H9 (cell line): ENCODE results near the gene NOP53. TPM values are rescaled to one million over a fixed set of nuclear protein-coding genes. Genes with fewer than 3 reads are reported as not detected.

Experiments used
- DNase-seq: peaks from one replicate; pipeline ENCODE4 v3.0.0-alpha.2; 2017
- H2AFZ ChIP-seq: one replicate; pipeline ENCODE4 v1.6.1; 2013; ENCODE audit warnings: mild to moderate bottlenecking, low read length, control low read depth, moderate library complexity
- H2AK5ac ChIP-seq: 2 replicates; pipeline ENCODE4 v1.6.1; 2013; ENCODE audit warnings: low read length, control low read depth, mixed read lengths; ENCODE audit not compliant: insufficient read length
- H2BK120ac ChIP-seq: one replicate; pipeline ENCODE4 v1.6.1; 2013; ENCODE audit warnings: low read depth, mild to moderate bottlenecking, low read length, control low read depth, inconsistent platforms; ENCODE audit not compliant: poor library complexity, severe bottlenecking
- H2BK12ac ChIP-seq: 2 replicates; pipeline ENCODE4 v1.6.1; 2013; ENCODE audit warnings: low read length, control low read depth, mixed read lengths, low read depth; ENCODE audit not compliant: insufficient read length
- H2BK15ac ChIP-seq: 2 replicates; pipeline ENCODE4 v1.6.1; 2013; ENCODE audit warnings: low read depth, low read length, control low read depth
- H2BK20ac ChIP-seq: one replicate; pipeline ENCODE4 v1.6.1; 2013; ENCODE audit warnings: low read depth, mild to moderate bottlenecking, low read length, control low read depth, inconsistent platforms; ENCODE audit not compliant: poor library complexity, severe bottlenecking
- H2BK5ac ChIP-seq: 2 replicates; pipeline ENCODE4 v1.6.1; 2013; ENCODE audit warnings: low read length, control low read depth, mixed read lengths; ENCODE audit not compliant: insufficient read length
- H3K14ac ChIP-seq: 2 replicates; pipeline ENCODE4 v1.6.1; 2013; ENCODE audit warnings: low read length, control low read depth; ENCODE audit not compliant: insufficient read depth
- H3K18ac ChIP-seq: 2 replicates; pipeline ENCODE4 v1.6.1; 2013; ENCODE audit warnings: low read depth, mild to moderate bottlenecking, mixed read lengths, low read length, control low read depth; ENCODE audit not compliant: insufficient read length
- H3K23ac ChIP-seq: 2 replicates; pipeline ENCODE4 v1.6.1; 2013; ENCODE audit warnings: low read length, control low read depth, mixed read lengths, low read depth; ENCODE audit not compliant: insufficient read length
- H3K23me2 ChIP-seq: 2 replicates; pipeline ENCODE4 v1.6.1; 2013; ENCODE audit warnings: low read depth, mild to moderate bottlenecking, mixed read lengths, low read length, control low read depth; ENCODE audit not compliant: insufficient read length, poor library complexity, severe bottlenecking
- H3K27ac ChIP-seq: 2 replicates; pipeline ENCODE4 v1.5.1; 2013; ENCODE audit warnings: low read length, control low read depth, mixed read lengths, low read depth; ENCODE audit not compliant: insufficient read length
- H3K27me3 ChIP-seq: 2 replicates; pipeline ENCODE4 v1.6.1; 2013; ENCODE audit warnings: low read length, control low read depth, inconsistent platforms; ENCODE audit not compliant: insufficient read depth
- H3K4ac ChIP-seq: 2 replicates; pipeline ENCODE4 v1.6.1; 2013; ENCODE audit warnings: low read depth, mild to moderate bottlenecking, control low read depth, inconsistent platforms, low read length, moderate library complexity
- H3K4me1 ChIP-seq: 2 replicates; pipeline ENCODE4 v1.6.1; 2013; ENCODE audit warnings: low read length, control low read depth, inconsistent platforms; ENCODE audit not compliant: insufficient read depth
- H3K4me2 ChIP-seq: 2 replicates; pipeline ENCODE4 v1.6.1; 2013; ENCODE audit warnings: low read length, control low read depth, mixed read lengths; ENCODE audit not compliant: insufficient read length, insufficient read depth
- H3K56ac ChIP-seq: 2 replicates; pipeline ENCODE4 v1.6.1; 2013; ENCODE audit warnings: low read depth, mild to moderate bottlenecking, mixed read lengths, low read length, control low read depth; ENCODE audit not compliant: insufficient read length
- H3K79me1 ChIP-seq: 2 replicates; pipeline ENCODE4 v1.6.1; 2013; ENCODE audit warnings: low read depth, mild to moderate bottlenecking, moderate library complexity, low read length, control low read depth, inconsistent platforms; ENCODE audit not compliant: insufficient read depth, poor library complexity, severe bottlenecking
- H3K79me2 ChIP-seq: 2 replicates; pipeline ENCODE4 v1.6.1; 2013; ENCODE audit warnings: low read length, control low read depth, inconsistent platforms; ENCODE audit not compliant: insufficient read depth
- H3K9ac ChIP-seq: 2 replicates; pipeline ENCODE4 v1.6.1; 2013; ENCODE audit warnings: low read length, control low read depth, mixed read lengths; ENCODE audit not compliant: insufficient read length; ENCODE audit errors: extremely low read depth
- H3K9me3 ChIP-seq: one replicate; pipeline ENCODE4 v1.6.1; 2013; ENCODE audit warnings: low read depth, low read length, inconsistent platforms; ENCODE audit not compliant: control insufficient read depth
- H3T11ph ChIP-seq: one replicate; pipeline ENCODE4 v1.6.1; 2013; ENCODE audit warnings: mild to moderate bottlenecking, low read length, control low read depth, inconsistent platforms
- H4K20me1 ChIP-seq: one replicate; pipeline ENCODE4 v1.6.1; 2013; ENCODE audit not compliant: control insufficient read depth, insufficient read length, insufficient read depth
- H4K5ac ChIP-seq: 2 replicates; pipeline ENCODE4 v1.6.1; 2013; ENCODE audit warnings: low read depth, mild to moderate bottlenecking, mixed read lengths, low read length, control low read depth; ENCODE audit not compliant: insufficient read length
- H4K8ac ChIP-seq: replicated peaks from 2 replicates; pipeline ENCODE4 v1.6.1; 2013; ENCODE audit warnings: low read length, control low read depth, mixed read lengths, low read depth; ENCODE audit not compliant: insufficient read length
- H4K91ac ChIP-seq: 2 replicates; pipeline ENCODE4 v1.6.1; 2013; ENCODE audit warnings: low read depth, mild to moderate bottlenecking, moderate library complexity, mixed read lengths, low read length, control low read depth; ENCODE audit not compliant: insufficient read length
- H3K27ac Mint-ChIP-seq, 3 experiments: 2 replicates in 2 of 3; 3 replicates in 1 of 3; pipeline ENCODE4 v1.8.0; 2020 to 2021; ENCODE audit warnings: mixed read lengths in 3 of 3, mild to moderate bottlenecking in 1 of 3, moderate library complexity in 1 of 3
- H3K27me3 Mint-ChIP-seq: 2 replicates; pipeline ENCODE4 v1.8.0; 2021; ENCODE audit warnings: low read depth, mild to moderate bottlenecking, moderate library complexity, mixed read lengths
- H3K36me3 Mint-ChIP-seq, 3 experiments: 2 replicates in 2 of 3; 3 replicates in 1 of 3; pipeline ENCODE4 v1.8.0; 2020 to 2021; ENCODE audit warnings: low read depth in 3 of 3, mixed read lengths in 3 of 3; ENCODE audit not compliant: insufficient read depth in 1 of 3
- H3K4me1 Mint-ChIP-seq, 2 experiments: 2 replicates each; pipeline ENCODE4 v1.8.0; 2020; ENCODE audit warnings: mixed read lengths in 2 of 2
- H3K4me3 Mint-ChIP-seq, 2 experiments: 2 replicates in 1 of 2; 3 replicates in 1 of 2; pipeline ENCODE4 v1.8.0; 2020 to 2021; ENCODE audit warnings: mild to moderate bottlenecking in 2 of 2, mixed read lengths in 2 of 2, moderate library complexity in 1 of 2
- H3K9me3 Mint-ChIP-seq, 2 experiments: 2 replicates in 1 of 2; 3 replicates in 1 of 2; pipeline ENCODE4 v1.8.0; 2020; ENCODE audit warnings: mild to moderate bottlenecking in 2 of 2, mixed read lengths in 2 of 2, moderate library complexity in 1 of 2
- CTCF ChIP-seq: fragments of 200-600 bp; sonication (generic); conservative IDR thresholded peaks from 3 replicates; pipeline ENCODE4 v1.8.0; 2021; ENCODE audit warnings: antibody characterized with exemption, mild to moderate bottlenecking
- WGBS: extraction: QIAGEN DNeasy Blood & Tissue Kit; methylation state at CpG from one replicate; pipeline ENCODE4 v1.1.7; 2013; ENCODE audit warnings: missing lambda C conversion rate, low lambda C conversion rate, mixed read lengths; ENCODE audit not compliant: insufficient read length; ENCODE audit errors: extremely low coverage; 5-methylcytosine and 5-hydroxymethylcytosine counted together
- total RNA-seq: library from RNA; stranded (reverse); gene quantifications from 2 replicates; pipeline ENCODE4 v1.2.1, GENCODE V29; 2021

The NOP53 gene
- total RNA-seq, 1 experiment from 2014 or later: 325 TPM

GRCh38 chr19:47749326-47749725 is 4.0 kb downstream of the NOP53 start:
- WGBS: no CpG with 5 or more reads among the region's 3 CpGs
- Histone ChIP-seq H4K20me1 (no peaks in the 10 kb centered on the region), H2AFZ (no peak overlapping the region), H3K27ac (no peak overlapping the region), H4K8ac (no peak overlapping the region), H2BK12ac (no peak overlapping the region), H3T11ph (no peak overlapping the region), H3K9ac (no peak overlapping the region), H4K91ac (no peak overlapping the region), H2BK20ac (no peak overlapping the region), H2BK120ac (no peak overlapping the region), H3K4me1 (no peaks in the 10 kb centered on the region), H2BK5ac (no peak overlapping the region), H3K9me3 (no peaks in the 10 kb centered on the region), H3K56ac (no peak overlapping the region), H3K27me3 (no peaks in the 10 kb centered on the region), H3K4ac (no peak overlapping the region), H3K23ac (no peak overlapping the region), H3K23me2 (no peaks in the 10 kb centered on the region), H3K4me2 (no peak overlapping the region), H2BK15ac (no peak overlapping the region), H3K79me1 (peaks cover 3% of the 10 kb centered on the region), H3K18ac (no peak overlapping the region), H2AK5ac (no peak overlapping the region), H3K79me2 (peaks cover 6% of the 10 kb centered on the region; the same call in 1 of the 2 replicates), H4K5ac (no peak overlapping the region), H3K14ac (no peak overlapping the region)
- peaks cover 2% of the 10 kb centered on the region; the same call in 1 of the 2 replicates for H3K27me3 Mint-ChIP-seq
- no peak overlapping the region; a peak in 1 of 5 replicates for H3K4me3 Mint-ChIP-seq
- no peaks in the 10 kb centered on the region for H3K9me3 Mint-ChIP-seq
- peak overlapping the region in 1 of 3 experiments; percentile 30; a peak in 1 of 7 replicates for H3K27ac Mint-ChIP-seq
- peaks cover 7 to 12% of the 10 kb centered on the region in 2 experiments; a peak in 3 of 4 replicates for H3K4me1 Mint-ChIP-seq
- DNase-seq: no peak
- H3K36me3 Mint-ChIP-seq: peaks cover 49 to 74% (median 72%) of the 10 kb centered on the region in 3 experiments
- no peak for TF ChIP-seq CTCF
